Measurements from ENCODE around the gene USF2. TPM values are rescaled to one million over a fixed set of nuclear protein-coding genes. Genes with fewer than 3 reads are reported as not detected.

Gene USF2
- total and polyA plus RNA-seq, 2 of the 8 experiments (the other 6 are each of a cell fraction or from before 2014, with no cell fraction given), result 74.1 to 109 TPM

- TF ChIP-seq POU5F1 (IDR thresholded peaks at IDR 0.05; ENCODE audit: low read depth, low read length) (no peak), CREB1 (IDR thresholded peaks at IDR 0.05) (no peak), GTF2F1 (IDR thresholded peaks at IDR 0.05; ENCODE audit: borderline replicate concordance, low read depth, low read length) (no peak), ATF2 (IDR thresholded peaks at IDR 0.05; ENCODE audit: low read length) (no peak), HDAC6 (IDR thresholded peaks at IDR 0.05; ENCODE audit: low read depth, low read length) (no peak), BACH1 (IDR thresholded peaks at IDR 0.05; ENCODE audit: low read length) (no peak), MAFK (IDR thresholded peaks at IDR 0.05; ENCODE audit: low read depth, low read length) (no peak), RAD21 (IDR thresholded peaks at IDR 0.05 in 1 of 2, conservative IDR thresholded peaks at IDR 0.05 in 1 of 2; ENCODE audit: low read depth in 2 of 2, low read length in 2 of 2) (no peak)
These were observed 29.8 kb downstream of the USF2 start (continued) for GRCh38 chr19:35298561-35298972.

Measured in H1 (cell line).